GM12878 (cell line): Measurements from ENCODE around the gene MCOLN1.

ENCODE experiments used
- ATF7 ChIP-seq: fragments of 450-650 bp; IDR thresholded peaks from 2 replicates; pipeline ENCODE4 v1.6.1; 2016; ENCODE audit warnings: low read depth, mild to moderate bottlenecking
- CHD2 ChIP-seq: IDR thresholded peaks from 2 replicates; pipeline ENCODE4 v1.6.1; 2011; ENCODE audit warnings: low read depth, low read length, improper control_type of control experiment, borderline replicate concordance
- EZH2 ChIP-seq: IDR thresholded peaks from 2 replicates; pipeline ENCODE4 v1.6.1; 2012; ENCODE audit warnings: low read depth, mild to moderate bottlenecking, control low read depth, inconsistent platforms, low read length, borderline replicate concordance; ENCODE audit not compliant: control insufficient read depth
- GABPA ChIP-seq: IDR thresholded peaks from 2 replicates; pipeline ENCODE4 v1.6.1; 2014; ENCODE audit warnings: antibody characterized with exemption, low read depth, mild to moderate bottlenecking, inconsistent platforms
- MXI1 ChIP-seq: fragments of 150-350 bp; IDR thresholded peaks from 2 replicates; pipeline ENCODE4 v1.6.1; 2011; ENCODE audit warnings: low read depth, mild to moderate bottlenecking, inconsistent platforms, low read length, improper control_type of control experiment
- POLR2AphosphoS2 ChIP-seq: IDR thresholded peaks from 2 replicates; pipeline ENCODE4 v1.6.1; 2011; ENCODE audit warnings: low read depth, mild to moderate bottlenecking, low read length, improper control_type of control experiment, moderate library complexity
- SPI1 ChIP-seq: IDR thresholded peaks from 2 replicates; pipeline ENCODE4 v1.6.1; 2011; ENCODE audit warnings: low read depth, mild to moderate bottlenecking, low read length, moderate library complexity, borderline replicate concordance; ENCODE audit not compliant: insufficient read depth
- TF ChIP-seq, protein P1 (sequence below), 3 experiments: IDR thresholded peaks in 2 of 3; conservative IDR thresholded peaks in 1 of 3; 2 replicates each; pipeline ENCODE4 v1.5.1; 2011; ENCODE audit warnings: low read depth in 3 of 3, low read length in 3 of 3, mild to moderate bottlenecking in 3 of 3, control low read depth in 2 of 3, moderate library complexity in 2 of 3, inconsistent platforms in 1 of 3, mixed read lengths in 1 of 3; ENCODE audit not compliant: control insufficient read depth in 2 of 3, insufficient read depth in 1 of 3; ENCODE audit errors: extremely low read depth in 1 of 3
- TF ChIP-seq, protein P2 (sequence below): IDR thresholded peaks from 2 replicates; pipeline ENCODE4 v1.6.1; 2012; ENCODE audit warnings: mild to moderate bottlenecking, low read depth, low read length

- TF ChIP-seq, protein P1, sequence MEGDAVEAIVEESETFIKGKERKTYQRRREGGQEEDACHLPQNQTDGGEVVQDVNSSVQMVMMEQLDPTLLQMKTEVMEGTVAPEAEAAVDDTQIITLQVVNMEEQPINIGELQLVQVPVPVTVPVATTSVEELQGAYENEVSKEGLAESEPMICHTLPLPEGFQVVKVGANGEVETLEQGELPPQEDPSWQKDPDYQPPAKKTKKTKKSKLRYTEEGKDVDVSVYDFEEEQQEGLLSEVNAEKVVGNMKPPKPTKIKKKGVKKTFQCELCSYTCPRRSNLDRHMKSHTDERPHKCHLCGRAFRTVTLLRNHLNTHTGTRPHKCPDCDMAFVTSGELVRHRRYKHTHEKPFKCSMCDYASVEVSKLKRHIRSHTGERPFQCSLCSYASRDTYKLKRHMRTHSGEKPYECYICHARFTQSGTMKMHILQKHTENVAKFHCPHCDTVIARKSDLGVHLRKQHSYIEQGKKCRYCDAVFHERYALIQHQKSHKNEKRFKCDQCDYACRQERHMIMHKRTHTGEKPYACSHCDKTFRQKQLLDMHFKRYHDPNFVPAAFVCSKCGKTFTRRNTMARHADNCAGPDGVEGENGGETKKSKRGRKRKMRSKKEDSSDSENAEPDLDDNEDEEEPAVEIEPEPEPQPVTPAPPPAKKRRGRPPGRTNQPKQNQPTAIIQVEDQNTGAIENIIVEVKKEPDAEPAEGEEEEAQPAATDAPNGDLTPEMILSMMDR (IDR thresholded peaks at IDR 0.05 in 2 of 3, conservative IDR thresholded peaks at IDR 0.05 in 1 of 3; ENCODE audit: control insufficient read depth in 2 of 3, extremely low read depth in 1 of 3, insufficient read depth in 1 of 3, low read depth in 3 of 3, low read length in 3 of 3): no peak
- no peak for TF ChIP-seq EZH2
- TF ChIP-seq, protein P2, sequence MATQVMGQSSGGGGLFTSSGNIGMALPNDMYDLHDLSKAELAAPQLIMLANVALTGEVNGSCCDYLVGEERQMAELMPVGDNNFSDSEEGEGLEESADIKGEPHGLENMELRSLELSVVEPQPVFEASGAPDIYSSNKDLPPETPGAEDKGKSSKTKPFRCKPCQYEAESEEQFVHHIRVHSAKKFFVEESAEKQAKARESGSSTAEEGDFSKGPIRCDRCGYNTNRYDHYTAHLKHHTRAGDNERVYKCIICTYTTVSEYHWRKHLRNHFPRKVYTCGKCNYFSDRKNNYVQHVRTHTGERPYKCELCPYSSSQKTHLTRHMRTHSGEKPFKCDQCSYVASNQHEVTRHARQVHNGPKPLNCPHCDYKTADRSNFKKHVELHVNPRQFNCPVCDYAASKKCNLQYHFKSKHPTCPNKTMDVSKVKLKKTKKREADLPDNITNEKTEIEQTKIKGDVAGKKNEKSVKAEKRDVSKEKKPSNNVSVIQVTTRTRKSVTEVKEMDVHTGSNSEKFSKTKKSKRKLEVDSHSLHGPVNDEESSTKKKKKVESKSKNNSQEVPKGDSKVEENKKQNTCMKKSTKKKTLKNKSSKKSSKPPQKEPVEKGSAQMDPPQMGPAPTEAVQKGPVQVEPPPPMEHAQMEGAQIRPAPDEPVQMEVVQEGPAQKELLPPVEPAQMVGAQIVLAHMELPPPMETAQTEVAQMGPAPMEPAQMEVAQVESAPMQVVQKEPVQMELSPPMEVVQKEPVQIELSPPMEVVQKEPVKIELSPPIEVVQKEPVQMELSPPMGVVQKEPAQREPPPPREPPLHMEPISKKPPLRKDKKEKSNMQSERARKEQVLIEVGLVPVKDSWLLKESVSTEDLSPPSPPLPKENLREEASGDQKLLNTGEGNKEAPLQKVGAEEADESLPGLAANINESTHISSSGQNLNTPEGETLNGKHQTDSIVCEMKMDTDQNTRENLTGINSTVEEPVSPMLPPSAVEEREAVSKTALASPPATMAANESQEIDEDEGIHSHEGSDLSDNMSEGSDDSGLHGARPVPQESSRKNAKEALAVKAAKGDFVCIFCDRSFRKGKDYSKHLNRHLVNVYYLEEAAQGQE: no peak
- no peak for TF ChIP-seq GABPA
- TF ChIP-seq SPI1: no peak
- no peak for TF ChIP-seq MXI1
- no peak for TF ChIP-seq POLR2AphosphoS2
- TF ChIP-seq CHD2: no peak
- no peak for TF ChIP-seq ATF7
These were observed 41.5 kb upstream of the MCOLN1 start for GRCh38 chr19:7480970-7481255.
